Breast epithelium (tissue), 4 donors: Measurements from ENCODE around the gene BAD. TPM values are rescaled to one million over a fixed set of nuclear protein-coding genes. Genes with fewer than 3 reads are reported as not detected.

Experiments
- DNase-seq, 2 donors: peaks; one replicate each; pipeline ENCODE4 v3.0.0-alpha.2; 2019; ENCODE audit warnings: low spot score in 2 of 2
- H3K27ac ChIP-seq, 2 donors: fragments of 200-600 bp; sonication (generic) in 1 of 2; one replicate each; pipeline ENCODE4 v1.5.1; 2016 to 2019; ENCODE audit warnings: mild to moderate bottlenecking in 1 of 2
- H3K27me3 ChIP-seq, 2 donors: fragments of 200-600 bp; sonication (generic) in 1 of 2; one replicate each; pipeline versions ENCODE4 v1.5.1 to v1.6.0; 2017 to 2019; ENCODE audit warnings: control low read depth in 1 of 2, mild to moderate bottlenecking in 1 of 2
- H3K36me3 ChIP-seq: fragments of 200-600 bp; one replicate; pipeline ENCODE4 v1.5.1; 2019
- H3K4me1 ChIP-seq, 2 donors: fragments of 200-600 bp; sonication (generic); one replicate each; pipeline ENCODE4 v1.5.1; 2016 to 2019; ENCODE audit warnings: control low read depth in 1 of 2
- H3K4me3 ChIP-seq, 3 donors: fragments of 200-600 bp; sonication (generic); 1 replicate in 2 of 3; 2 replicates in 1 of 3; pipeline ENCODE4 v1.5.1; 2016 to 2019; ENCODE audit warnings: mild to moderate bottlenecking in 3 of 3, moderate library complexity in 2 of 3
- H3K9me3 ChIP-seq, 2 donors: fragments of 200-600 bp; sonication (generic) in 1 of 2; one replicate each; pipeline ENCODE4 v1.5.1; 2016 to 2019; ENCODE audit warnings: control low read depth in 1 of 2
- POLR2A ChIP-seq: fragments of 450-650 bp; IDR thresholded peaks from one replicate; pipeline ENCODE4 v1.6.1; 2016; ENCODE audit warnings: antibody characterized with exemption, mild to moderate bottlenecking, moderate library complexity
- POLR2AphosphoS5 ChIP-seq, 3 donors: sonication (generic); formaldehyde crosslinking; IDR thresholded peaks; one replicate each; pipeline ENCODE4 v1.6.1; 2017; ENCODE audit warnings: antibody characterized with exemption in 3 of 3
- intact Hi-C: fragments of 100-400 bp; cut with DNase I; formaldehyde crosslinking; loops from one replicate; pipeline ENCODE4 v1.15.1; 2023; ENCODE audit warnings: low total_unique reads
- total RNA-seq, 3 donors: library from RNA; depleted of rRNA; stranded (reverse); fragments of >200 nt; gene quantifications; one replicate each; pipeline ENCODE4 v1.1.0, GENCODE V29; 2016
- TF ChIP-seq, protein P1 (sequence below), 3 donors: fragments of 450-650 bp; IDR thresholded peaks; one replicate each; pipeline ENCODE4 v1.5.1; 2016 to 2017; ENCODE audit warnings: antibody characterized with exemption in 3 of 3, mild to moderate bottlenecking in 3 of 3, moderate library complexity in 3 of 3

The BAD gene
- total RNA-seq, 3 donors from 2014 or later: 80.3 to 107 (median 87.5) TPM

DNA sequence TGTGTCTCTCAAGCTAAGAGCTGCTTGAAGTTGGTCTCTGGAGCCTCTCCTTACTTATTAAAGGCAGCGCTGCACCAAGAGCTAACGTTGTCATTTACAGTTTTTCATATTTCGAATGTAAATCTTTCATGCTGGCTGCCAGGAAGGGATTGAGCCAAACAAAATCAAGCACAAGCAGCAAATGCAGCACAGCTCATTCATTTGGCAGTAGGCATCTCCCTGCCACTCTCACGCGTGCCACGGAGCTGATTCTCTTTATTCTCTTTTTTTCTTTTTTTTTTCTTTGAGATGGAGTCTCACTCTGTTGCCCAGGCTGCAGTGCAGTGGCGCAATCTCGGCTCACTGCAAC, 51.5 kb downstream of the BAD start:
- Histone ChIP-seq H3K4me3 (no peak overlapping the region), H3K4me1 (peaks cover 8 to 16% of the 10 kb centered on the region in 2 donors), H3K9me3 (no peaks in the 10 kb centered on the region), H3K27ac (no peak overlapping the region), H3K27me3 (no peaks in the 10 kb centered on the region), H3K36me3 (no peaks in the 10 kb centered on the region)
- TF ChIP-seq POLR2AphosphoS5 (IDR thresholded peaks at IDR 0.05): no peak
- TF ChIP-seq, protein P1, sequence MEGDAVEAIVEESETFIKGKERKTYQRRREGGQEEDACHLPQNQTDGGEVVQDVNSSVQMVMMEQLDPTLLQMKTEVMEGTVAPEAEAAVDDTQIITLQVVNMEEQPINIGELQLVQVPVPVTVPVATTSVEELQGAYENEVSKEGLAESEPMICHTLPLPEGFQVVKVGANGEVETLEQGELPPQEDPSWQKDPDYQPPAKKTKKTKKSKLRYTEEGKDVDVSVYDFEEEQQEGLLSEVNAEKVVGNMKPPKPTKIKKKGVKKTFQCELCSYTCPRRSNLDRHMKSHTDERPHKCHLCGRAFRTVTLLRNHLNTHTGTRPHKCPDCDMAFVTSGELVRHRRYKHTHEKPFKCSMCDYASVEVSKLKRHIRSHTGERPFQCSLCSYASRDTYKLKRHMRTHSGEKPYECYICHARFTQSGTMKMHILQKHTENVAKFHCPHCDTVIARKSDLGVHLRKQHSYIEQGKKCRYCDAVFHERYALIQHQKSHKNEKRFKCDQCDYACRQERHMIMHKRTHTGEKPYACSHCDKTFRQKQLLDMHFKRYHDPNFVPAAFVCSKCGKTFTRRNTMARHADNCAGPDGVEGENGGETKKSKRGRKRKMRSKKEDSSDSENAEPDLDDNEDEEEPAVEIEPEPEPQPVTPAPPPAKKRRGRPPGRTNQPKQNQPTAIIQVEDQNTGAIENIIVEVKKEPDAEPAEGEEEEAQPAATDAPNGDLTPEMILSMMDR (IDR thresholded peaks at IDR 0.05): no peak
- no peak for TF ChIP-seq POLR2A
- DNase-seq: no peak
- intact Hi-C loops: no loop called here

DNA sequence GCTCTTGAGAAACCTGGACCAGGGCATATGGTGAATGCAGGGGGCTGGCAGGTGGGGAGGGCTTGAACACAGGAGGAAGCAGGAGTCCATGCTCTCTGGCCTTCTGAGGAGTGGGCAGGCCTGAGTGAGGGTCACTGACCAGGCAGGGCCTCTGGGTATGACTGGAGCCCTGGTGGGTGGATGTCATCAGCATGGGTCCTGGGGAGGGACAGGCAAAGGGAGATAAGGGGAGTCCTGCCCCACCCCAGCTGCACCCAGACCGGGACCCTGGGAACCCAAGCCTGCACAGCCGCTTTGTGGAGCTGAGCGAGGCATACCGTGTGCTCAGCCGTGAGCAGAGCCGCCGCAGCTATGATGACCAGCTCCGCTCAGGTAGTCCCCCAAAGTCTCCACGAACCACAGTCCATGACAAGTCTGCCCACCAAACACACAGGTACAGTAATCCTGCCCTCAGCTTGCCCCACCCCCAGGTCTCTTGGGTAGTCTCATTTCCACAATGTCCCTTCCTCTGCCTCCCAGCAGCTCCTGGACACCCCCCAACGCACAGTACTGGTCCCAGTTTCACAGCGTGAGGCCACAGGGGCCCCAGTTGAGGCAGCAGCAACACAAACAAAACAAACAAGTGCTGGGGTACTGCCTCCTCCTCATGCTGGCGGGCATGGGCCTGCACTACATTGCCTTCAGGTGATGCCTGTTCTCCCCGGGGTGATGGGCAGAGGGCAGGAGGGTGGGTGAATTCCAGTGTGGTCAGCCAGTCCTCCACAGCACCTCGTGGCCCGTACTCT, 52.1 kb downstream of the BAD start:
- H3K4me3 ChIP-seq: no peak overlapping the region
- H3K36me3 ChIP-seq: no peaks in the 10 kb centered on the region
- peaks cover 8 to 16% of the 10 kb centered on the region in 2 donors for H3K4me1 ChIP-seq
- no peaks in the 10 kb centered on the region for H3K27me3 ChIP-seq
- intact Hi-C loops: no loop called here
- DNase-seq: no peak
- TF ChIP-seq, protein P1 (IDR thresholded peaks at IDR 0.05): no peak
- TF ChIP-seq POLR2AphosphoS5 (IDR thresholded peaks at IDR 0.05) (no peak), POLR2A (no peak)
- H3K9me3 ChIP-seq: no peaks in the 10 kb centered on the region
- H3K27ac ChIP-seq: no peak overlapping the region

DNA sequence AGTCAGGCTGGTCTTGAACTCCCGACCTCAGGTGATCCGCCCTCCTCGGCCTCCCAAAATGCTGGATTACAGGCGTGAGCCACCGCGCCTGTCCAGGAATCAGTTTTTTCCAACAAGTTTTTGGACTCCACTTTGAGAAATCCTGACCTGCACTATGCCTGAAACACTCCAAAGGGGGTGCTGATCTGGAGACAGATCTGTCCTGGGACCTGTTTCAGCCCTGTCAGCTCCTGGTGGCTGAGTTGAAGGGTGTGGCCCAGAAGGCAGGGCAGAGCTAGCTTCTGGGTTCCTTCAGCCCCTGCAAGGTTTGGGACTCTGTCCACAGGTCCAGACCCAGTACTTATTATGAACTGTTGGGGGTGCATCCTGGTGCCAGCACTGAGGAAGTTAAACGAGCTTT, 52.9 kb downstream of the BAD start:
- DNase-seq: no peak
- TF ChIP-seq, protein P1 (IDR thresholded peaks at IDR 0.05): no peak
- TF ChIP-seq POLR2A (no peak), POLR2AphosphoS5 (IDR thresholded peaks at IDR 0.05) (no peak)
- H3K27me3 ChIP-seq: no peaks in the 10 kb centered on the region
- peaks cover 12 to 16% of the 10 kb centered on the region in 2 donors for H3K4me1 ChIP-seq
- H3K36me3 ChIP-seq: no peaks in the 10 kb centered on the region
- intact Hi-C loops: no loop called here
- no peak overlapping the region for H3K27ac ChIP-seq
- H3K4me3 ChIP-seq: no peak overlapping the region
- H3K9me3 ChIP-seq: no peaks in the 10 kb centered on the region

DNA sequence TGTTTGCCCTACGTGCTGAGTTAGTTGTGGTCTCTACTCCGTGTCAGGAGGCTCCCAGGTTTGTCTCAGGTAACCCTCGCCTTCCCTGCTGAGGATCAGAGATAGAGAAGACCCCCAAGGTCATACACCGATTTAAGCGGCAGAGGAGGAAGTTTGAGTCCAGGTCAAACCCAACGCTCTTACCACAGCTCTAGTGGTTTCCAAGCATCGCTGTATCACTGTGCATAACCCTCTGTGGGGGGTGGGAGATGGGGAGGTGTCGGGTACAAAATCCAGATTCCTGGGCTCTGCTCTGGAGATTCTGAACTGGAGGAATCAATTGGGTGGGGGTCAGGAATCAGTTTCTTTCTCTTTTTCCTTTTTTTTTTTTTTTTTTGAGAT, 53.5 kb downstream of the BAD start:
- no peaks in the 10 kb centered on the region for H3K27me3 ChIP-seq
- peak overlapping the region; percentile 65 to 79 (median 77) for H3K4me3 ChIP-seq
- no peak for TF ChIP-seq POLR2A
- TF ChIP-seq, protein P1 (IDR thresholded peaks at IDR 0.05): no peak
- no peak for TF ChIP-seq POLR2AphosphoS5 (IDR thresholded peaks at IDR 0.05)
- no peak for DNase-seq
- peak overlapping the region; percentile 94 for H3K27ac ChIP-seq
- no peaks in the 10 kb centered on the region for H3K36me3 ChIP-seq
- no peaks in the 10 kb centered on the region for H3K9me3 ChIP-seq
- intact Hi-C loops: no loop called here
- H3K4me1 ChIP-seq: peaks cover 12 to 15% of the 10 kb centered on the region in 2 donors

GRCh38 chr11:64230171-64230984, 54.1 kb downstream of the BAD start, which contains the start of gene DNAJC4:
Gene DNAJC4, plus strand, starts transcription at chr11:64230548. Its CDS starts 307 bp downstream, at chr11:64230855.
- TF ChIP-seq POLR2A (no peak), POLR2AphosphoS5 (IDR thresholded peaks at IDR 0.05) (peak in 2 of 3 donors; percentile 10 to 18)
- TF ChIP-seq, protein P1 (IDR thresholded peaks at IDR 0.05): no peak
- peaks cover 9 to 12% of the 10 kb centered on the region in 2 donors for H3K4me1 ChIP-seq
- H3K36me3 ChIP-seq: no peaks in the 10 kb centered on the region
- intact Hi-C loops: no loop called here
- H3K9me3 ChIP-seq: no peaks in the 10 kb centered on the region
- peak within 1 kb of the TSS; percentile 65 to 79 (median 77) for H3K4me3 ChIP-seq
- peak within 1 kb of the TSS; percentile 94 for H3K27ac ChIP-seq
- no peaks in the 10 kb centered on the region for H3K27me3 ChIP-seq
- peak; percentile 90 to 91 for DNase-seq
